Stomach (tissue), 4 donors: ENCODE results near the gene ADISSP.
"Not testable (repeated sequence)": the region's sequence is repeated elsewhere in the genome, so short reads cannot be mapped to it uniquely, and the experiment has no call there.

Source experiments
- POLR2A ChIP-seq, 4 donors: fragments of 450-650 bp; IDR thresholded peaks; one replicate each; pipeline ENCODE4 v1.6.1; 2016; ENCODE audit warnings: antibody characterized with exemption in 4 of 4, control low read depth in 2 of 4, mild to moderate bottlenecking in 1 of 4, moderate library complexity in 1 of 4
- POLR2AphosphoS5 ChIP-seq, 3 donors: sonication (generic); formaldehyde crosslinking; IDR thresholded peaks; one replicate each; pipeline ENCODE4 v1.6.1; 2016; ENCODE audit warnings: antibody characterized with exemption in 3 of 3
- TF ChIP-seq, protein P1 (sequence below), 7 experiments: fragments of 450-650 bp in 4 of 7; fragments of 200-600 bp in 3 of 7; sonication (generic) in 3 of 7; IDR thresholded peaks; one replicate each; pipeline ENCODE4 v1.5.1; 2016 to 2019; ENCODE audit warnings: antibody characterized with exemption in 7 of 7, control low read depth in 2 of 7, mild to moderate bottlenecking in 1 of 7

DNA sequence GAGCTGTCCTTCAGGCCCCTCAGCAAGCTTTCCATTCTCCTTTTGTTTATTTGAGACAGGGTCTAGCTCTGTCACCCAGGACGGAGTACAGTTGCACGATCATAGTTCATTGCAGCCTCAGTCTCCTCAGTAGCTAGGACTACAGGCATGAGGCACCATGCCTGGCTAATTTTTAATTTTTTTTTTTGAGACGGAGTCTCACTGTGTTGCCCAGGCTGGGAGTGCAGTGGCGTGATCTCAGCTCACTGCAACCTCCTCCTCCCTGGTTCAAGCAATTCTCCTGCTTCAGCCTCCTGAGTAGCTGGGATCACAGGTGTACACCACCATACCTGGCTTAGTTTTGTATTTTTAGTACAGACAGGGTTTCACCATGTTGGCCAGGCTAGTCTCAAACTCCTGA is 21.6 kb upstream of the ADISSP start:
- TF ChIP-seq, protein P1, sequence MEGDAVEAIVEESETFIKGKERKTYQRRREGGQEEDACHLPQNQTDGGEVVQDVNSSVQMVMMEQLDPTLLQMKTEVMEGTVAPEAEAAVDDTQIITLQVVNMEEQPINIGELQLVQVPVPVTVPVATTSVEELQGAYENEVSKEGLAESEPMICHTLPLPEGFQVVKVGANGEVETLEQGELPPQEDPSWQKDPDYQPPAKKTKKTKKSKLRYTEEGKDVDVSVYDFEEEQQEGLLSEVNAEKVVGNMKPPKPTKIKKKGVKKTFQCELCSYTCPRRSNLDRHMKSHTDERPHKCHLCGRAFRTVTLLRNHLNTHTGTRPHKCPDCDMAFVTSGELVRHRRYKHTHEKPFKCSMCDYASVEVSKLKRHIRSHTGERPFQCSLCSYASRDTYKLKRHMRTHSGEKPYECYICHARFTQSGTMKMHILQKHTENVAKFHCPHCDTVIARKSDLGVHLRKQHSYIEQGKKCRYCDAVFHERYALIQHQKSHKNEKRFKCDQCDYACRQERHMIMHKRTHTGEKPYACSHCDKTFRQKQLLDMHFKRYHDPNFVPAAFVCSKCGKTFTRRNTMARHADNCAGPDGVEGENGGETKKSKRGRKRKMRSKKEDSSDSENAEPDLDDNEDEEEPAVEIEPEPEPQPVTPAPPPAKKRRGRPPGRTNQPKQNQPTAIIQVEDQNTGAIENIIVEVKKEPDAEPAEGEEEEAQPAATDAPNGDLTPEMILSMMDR (IDR thresholded peaks at IDR 0.05): not testable (repeated sequence)
- not testable (repeated sequence) for TF ChIP-seq POLR2AphosphoS5, POLR2A (IDR thresholded peaks at IDR 0.05)
